ENCODE data around the gene PSMB5.

The PSMB5 gene

GRCh38 chr14:23045419-23046357 is 11.0 kb upstream of the PSMB5 start:
- no peak overlapping the region for H3K4me3 ChIP-seq (ENCODE audit: insufficient read depth in 1 of 2, low read depth in 1 of 2, low read length in 2 of 2)
- H3K36me3 ChIP-seq (ENCODE audit: control insufficient read depth in 1 of 2, insufficient read depth in 2 of 2, low read depth in 1 of 2, low read length in 2 of 2) = peaks cover 0 to 30% of the 10 kb centered on the region in 2 experiments
- H2BK12ac ChIP-seq (ENCODE audit: low read length in 2 of 2) = no peak overlapping the region
- H3K9ac ChIP-seq (ENCODE audit: low read length) = no peak overlapping the region
- H2AK5ac ChIP-seq (ENCODE audit: low read length, severe bottlenecking) = no peak overlapping the region
- DNase-seq = no peak
- H3K18ac ChIP-seq (ENCODE audit: low read depth in 1 of 2, low read length in 2 of 2) = no peak overlapping the region
- peaks cover 10% of the 10 kb centered on the region for H3K4me1 ChIP-seq (ENCODE audit: control insufficient read depth, insufficient read depth, low read depth, low read length)
- H3K79me1 ChIP-seq (replicated peaks; ENCODE audit: low read length, poor library complexity, severe bottlenecking) = no peaks in the 10 kb centered on the region
- H2AFZ ChIP-seq (ENCODE audit: low read depth, low read length) = no peak overlapping the region
- WGBS = 88% methylated on average over 12 of the region's 13 CpGs
- H2BK120ac ChIP-seq (ENCODE audit: low read depth, low read length) = no peak overlapping the region
- H3K27me3 ChIP-seq (ENCODE audit: control insufficient read depth in 1 of 2, insufficient read depth in 1 of 2, low read length in 2 of 2) = no peaks in the 10 kb centered on the region
- H4K91ac ChIP-seq (ENCODE audit: low read length) = no peak overlapping the region
- no peaks in the 10 kb centered on the region for H3K9me3 ChIP-seq (ENCODE audit: control insufficient read depth, low read length)
- H3K4me2 ChIP-seq (ENCODE audit: low read length, poor library complexity, severe bottlenecking) = no peak overlapping the region
- no peak overlapping the region for H3K23ac ChIP-seq (ENCODE audit: low read length in 2 of 2)
- H2BK5ac ChIP-seq (ENCODE audit: low read depth, low read length, poor library complexity, severe bottlenecking) = no peak overlapping the region
- no peak overlapping the region for H2BK15ac ChIP-seq (ENCODE audit: low read depth, poor library complexity, severe bottlenecking)
- H3K4ac ChIP-seq (ENCODE audit: low read depth in 1 of 2, low read length in 2 of 2) = no peak overlapping the region
- no peak overlapping the region for H4K8ac ChIP-seq (ENCODE audit: low read length)
- no peak overlapping the region for H3K27ac ChIP-seq (ENCODE audit: low read length, poor library complexity, severe bottlenecking)
- H3K14ac ChIP-seq (ENCODE audit: low read length in 2 of 2) = peak overlapping the region in 1 of 2 experiments; percentile 36

- no peaks in the 10 kb centered on the region for H3K9me3 ChIP-seq (ENCODE audit: control insufficient read depth, low read length)
- no peak overlapping the region for H2BK12ac ChIP-seq (ENCODE audit: low read length in 2 of 2)
- H3K36me3 ChIP-seq (ENCODE audit: control insufficient read depth in 1 of 2, insufficient read depth in 2 of 2, low read depth in 1 of 2, low read length in 2 of 2) = peaks cover 0 to 26% of the 10 kb centered on the region in 2 experiments
- no peak overlapping the region for H3K27ac ChIP-seq (ENCODE audit: low read length, poor library complexity, severe bottlenecking)
- no peak overlapping the region for H3K4me2 ChIP-seq (ENCODE audit: low read length, poor library complexity, severe bottlenecking)
- H4K8ac ChIP-seq (ENCODE audit: low read length) = no peak overlapping the region
- H3K23ac ChIP-seq (ENCODE audit: low read length in 2 of 2) = peak overlapping the region in 1 of 2 experiments; percentile 3
- 90% methylated on average over 8 of the region's 8 CpGs for WGBS
- H4K91ac ChIP-seq (ENCODE audit: low read length) = no peak overlapping the region
- H3K18ac ChIP-seq (ENCODE audit: low read depth in 1 of 2, low read length in 2 of 2) = no peak overlapping the region
- peaks cover 10% of the 10 kb centered on the region for H3K4me1 ChIP-seq (ENCODE audit: control insufficient read depth, insufficient read depth, low read depth, low read length)
- no peak overlapping the region for H2BK5ac ChIP-seq (ENCODE audit: low read depth, low read length, poor library complexity, severe bottlenecking)
- DNase-seq = no peak
- H3K4ac ChIP-seq (ENCODE audit: low read depth in 1 of 2, low read length in 2 of 2) = no peak overlapping the region
- H3K4me3 ChIP-seq (ENCODE audit: insufficient read depth in 1 of 2, low read depth in 1 of 2, low read length in 2 of 2) = no peak overlapping the region
- H2BK15ac ChIP-seq (ENCODE audit: low read depth, poor library complexity, severe bottlenecking) = no peak overlapping the region
- no peaks in the 10 kb centered on the region for H3K27me3 ChIP-seq (ENCODE audit: control insufficient read depth in 1 of 2, insufficient read depth in 1 of 2, low read length in 2 of 2)
- H3K9ac ChIP-seq (ENCODE audit: low read length) = no peak overlapping the region
- no peak overlapping the region for H2BK120ac ChIP-seq (ENCODE audit: low read depth, low read length)
- H3K14ac ChIP-seq (ENCODE audit: low read length in 2 of 2) = no peak overlapping the region
- no peak overlapping the region for H2AFZ ChIP-seq (ENCODE audit: low read depth, low read length)
- no peak overlapping the region for H2AK5ac ChIP-seq (ENCODE audit: low read length, severe bottlenecking)
- no peaks in the 10 kb centered on the region for H3K79me1 ChIP-seq (replicated peaks; ENCODE audit: low read length, poor library complexity, severe bottlenecking)
Measured at GRCh38 chr14:23044840-23045239, 10.1 kb upstream of the PSMB5 start.

- no peak overlapping the region for H2BK12ac ChIP-seq (ENCODE audit: low read length in 2 of 2)
- H3K4me2 ChIP-seq (ENCODE audit: low read length, poor library complexity, severe bottlenecking) = no peak overlapping the region
- H2BK120ac ChIP-seq (ENCODE audit: low read depth, low read length) = no peak overlapping the region
- H2AFZ ChIP-seq (ENCODE audit: low read depth, low read length) = peak overlapping the region; percentile 18
- H3K4ac ChIP-seq (ENCODE audit: low read depth in 1 of 2, low read length in 2 of 2) = no peak overlapping the region
- H3K79me1 ChIP-seq (replicated peaks; ENCODE audit: low read length, poor library complexity, severe bottlenecking) = no peaks in the 10 kb centered on the region
- no peak overlapping the region for H2AK5ac ChIP-seq (ENCODE audit: low read length, severe bottlenecking)
- WGBS = no CpG with 5 or more reads among the region's 3 CpGs
- no peak overlapping the region for H4K8ac ChIP-seq (ENCODE audit: low read length)
- no peak overlapping the region for H3K4me3 ChIP-seq (ENCODE audit: insufficient read depth in 1 of 2, low read depth in 1 of 2, low read length in 2 of 2)
- no peak overlapping the region for H2BK15ac ChIP-seq (ENCODE audit: low read depth, poor library complexity, severe bottlenecking)
- H3K9ac ChIP-seq (ENCODE audit: low read length) = no peak overlapping the region
- H3K14ac ChIP-seq (ENCODE audit: low read length in 2 of 2) = no peak overlapping the region
- H3K4me1 ChIP-seq (ENCODE audit: control insufficient read depth, insufficient read depth, low read depth, low read length) = peaks cover 8% of the 10 kb centered on the region
- no peak for DNase-seq
- no peak overlapping the region for H3K23ac ChIP-seq (ENCODE audit: low read length in 2 of 2)
- no peak overlapping the region for H4K91ac ChIP-seq (ENCODE audit: low read length)
- H2BK5ac ChIP-seq (ENCODE audit: low read depth, low read length, poor library complexity, severe bottlenecking) = no peak overlapping the region
- H3K36me3 ChIP-seq (ENCODE audit: control insufficient read depth in 1 of 2, insufficient read depth in 2 of 2, low read depth in 1 of 2, low read length in 2 of 2) = peaks cover 0 to 15% of the 10 kb centered on the region in 2 experiments
- no peaks in the 10 kb centered on the region for H3K9me3 ChIP-seq (ENCODE audit: control insufficient read depth, low read length)
- no peak overlapping the region for H3K18ac ChIP-seq (ENCODE audit: low read depth in 1 of 2, low read length in 2 of 2)
- H3K27ac ChIP-seq (ENCODE audit: low read length, poor library complexity, severe bottlenecking) = no peak overlapping the region
- no peaks in the 10 kb centered on the region for H3K27me3 ChIP-seq (ENCODE audit: control insufficient read depth in 1 of 2, insufficient read depth in 1 of 2, low read length in 2 of 2)
Measured at GRCh38 chr14:23043754-23044153, 9.1 kb upstream of the PSMB5 start.

GRCh38 chr14:23043145-23043544 is 8.4 kb upstream of the PSMB5 start:
- Histone ChIP-seq H3K36me3 (ENCODE audit: control insufficient read depth in 1 of 2, insufficient read depth in 2 of 2, low read depth in 1 of 2, low read length in 2 of 2) (peaks cover 0 to 12% of the 10 kb centered on the region in 2 experiments), H3K14ac (ENCODE audit: low read length in 2 of 2) (no peak overlapping the region), H3K23ac (ENCODE audit: low read length in 2 of 2) (no peak overlapping the region), H3K9ac (ENCODE audit: low read length) (no peak overlapping the region), H2BK15ac (ENCODE audit: low read depth, poor library complexity, severe bottlenecking) (no peak overlapping the region), H3K27ac (ENCODE audit: low read length, poor library complexity, severe bottlenecking) (no peak overlapping the region), H3K4me1 (ENCODE audit: control insufficient read depth, insufficient read depth, low read depth, low read length) (peaks cover 8% of the 10 kb centered on the region), H3K27me3 (ENCODE audit: control insufficient read depth in 1 of 2, insufficient read depth in 1 of 2, low read length in 2 of 2) (no peaks in the 10 kb centered on the region), H3K4me3 (ENCODE audit: insufficient read depth in 1 of 2, low read depth in 1 of 2, low read length in 2 of 2) (no peak overlapping the region), H2BK12ac (ENCODE audit: low read length in 2 of 2) (no peak overlapping the region), H2BK120ac (ENCODE audit: low read depth, low read length) (no peak overlapping the region), H3K9me3 (ENCODE audit: control insufficient read depth, low read length) (no peaks in the 10 kb centered on the region), H2AK5ac (ENCODE audit: low read length, severe bottlenecking) (no peak overlapping the region), H3K79me1 (replicated peaks; ENCODE audit: low read length, poor library complexity, severe bottlenecking) (no peaks in the 10 kb centered on the region), H2AFZ (ENCODE audit: low read depth, low read length) (no peak overlapping the region), H3K18ac (ENCODE audit: low read depth in 1 of 2, low read length in 2 of 2) (no peak overlapping the region), H3K4me2 (ENCODE audit: low read length, poor library complexity, severe bottlenecking) (no peak overlapping the region), H4K8ac (ENCODE audit: low read length) (no peak overlapping the region), H2BK5ac (ENCODE audit: low read depth, low read length, poor library complexity, severe bottlenecking) (no peak overlapping the region), H3K4ac (ENCODE audit: low read depth in 1 of 2, low read length in 2 of 2) (no peak overlapping the region), H4K91ac (ENCODE audit: low read length) (no peak overlapping the region)
- no peak for DNase-seq
- 89% methylated on average over 6 of the region's 6 CpGs for WGBS

Data from mesenchymal stem cell (in vitro differentiated cells and primary cell).